ENCODE data around the gene VAMP4. TPM values are rescaled to one million over a fixed set of nuclear protein-coding genes. Genes with fewer than 3 reads are reported as not detected.

Gene VAMP4
- total and polyA plus RNA-seq, 2 experiments from 2014 or later: 7.3 to 7.4 TPM

DNA sequence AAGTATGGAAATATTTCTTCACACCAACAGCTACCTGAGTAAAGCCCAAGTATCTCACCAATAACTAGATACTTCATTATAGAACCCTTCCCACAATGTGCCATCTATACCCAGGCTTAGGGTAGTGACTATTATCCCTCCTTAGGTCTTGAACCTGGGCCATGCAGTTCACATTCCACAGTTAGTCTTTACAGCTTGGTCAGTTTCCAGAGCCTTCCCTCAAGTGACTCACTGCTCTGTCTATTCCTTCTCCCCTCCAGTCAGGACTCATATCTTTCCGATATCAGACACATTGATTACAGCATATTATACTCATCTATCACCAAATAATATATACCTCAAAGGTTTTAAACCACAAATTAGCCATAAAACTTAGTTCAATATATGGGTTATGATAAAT lies 23.6 kb downstream of the VAMP4 start:
- Histone ChIP-seq H3K9me2 (ENCODE audit: insufficient read depth) (no peaks in the 10 kb centered on the region), H3K36me3 (ENCODE audit: insufficient read depth) (no peaks in the 10 kb centered on the region), H3F3A (replicated peaks; ENCODE audit: low read depth) (no peaks in the 10 kb centered on the region), H3K4me1 (ENCODE audit: insufficient read depth) (no peaks in the 10 kb centered on the region), H3K27me3 (ENCODE audit: insufficient read depth) (no peaks in the 10 kb centered on the region), H3K4me3 (no peak overlapping the region), H3K79me2 (replicated peaks; ENCODE audit: insufficient read depth) (no peaks in the 10 kb centered on the region), H3K4me2 (no peak overlapping the region), H2AFZ (no peak overlapping the region), H3K27ac (ENCODE audit: low read depth) (no peak overlapping the region), H4K20me1 (replicated peaks; ENCODE audit: insufficient read depth) (no peaks in the 10 kb centered on the region)
- DNase-seq (ENCODE audit: low spot score): no peak
- H3K9me3 Mint-ChIP-seq: peaks cover 17% of the 10 kb centered on the region
- H3K27ac Mint-ChIP-seq: no peak overlapping the region
- no peaks in the 10 kb centered on the region for H3K27me3 Mint-ChIP-seq (ENCODE audit: insufficient read depth, low read depth, poor library complexity)
- ATAC-seq: no peak
- peaks cover 10% of the 10 kb centered on the region for H3K36me3 Mint-ChIP-seq (ENCODE audit: low read depth)
- no peaks in the 10 kb centered on the region for H3K4me1 Mint-ChIP-seq
- no peak overlapping the region for H3K4me3 Mint-ChIP-seq
- no peak for TF ChIP-seq ZNF331 (CRISPR knock-in tag; IDR thresholded peaks at IDR 0.05; ENCODE audit: low read depth)
- no peak for TF ChIP-seq ZNF114 (CRISPR knock-in tag; IDR thresholded peaks at IDR 0.05)
- no peak for TF ChIP-seq NANOG (IDR thresholded peaks at IDR 0.05; ENCODE audit: borderline replicate concordance)
- no peak for TF ChIP-seq EZH2phosphoT487 (IDR thresholded peaks at IDR 0.05; ENCODE audit: unreplicated experiment)
- TF ChIP-seq, protein P1, sequence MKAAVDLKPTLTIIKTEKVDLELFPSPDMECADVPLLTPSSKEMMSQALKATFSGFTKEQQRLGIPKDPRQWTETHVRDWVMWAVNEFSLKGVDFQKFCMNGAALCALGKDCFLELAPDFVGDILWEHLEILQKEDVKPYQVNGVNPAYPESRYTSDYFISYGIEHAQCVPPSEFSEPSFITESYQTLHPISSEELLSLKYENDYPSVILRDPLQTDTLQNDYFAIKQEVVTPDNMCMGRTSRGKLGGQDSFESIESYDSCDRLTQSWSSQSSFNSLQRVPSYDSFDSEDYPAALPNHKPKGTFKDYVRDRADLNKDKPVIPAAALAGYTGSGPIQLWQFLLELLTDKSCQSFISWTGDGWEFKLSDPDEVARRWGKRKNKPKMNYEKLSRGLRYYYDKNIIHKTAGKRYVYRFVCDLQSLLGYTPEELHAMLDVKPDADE (IDR thresholded peaks at IDR 0.05): no peak
- TF ChIP-seq POLR2AphosphoS5 (IDR thresholded peaks at IDR 0.05; ENCODE audit: low read depth): no peak
- TF ChIP-seq EZH2 (IDR thresholded peaks at IDR 0.05; ENCODE audit: low read depth, unreplicated experiment): no peak
- no peak for TF ChIP-seq JUNB (IDR thresholded peaks at IDR 0.05; ENCODE audit: unreplicated experiment)

- no peaks in the 10 kb centered on the region for H3F3A ChIP-seq (replicated peaks; ENCODE audit: low read depth)
- ATAC-seq: no peak
- TF ChIP-seq CREB1 (CRISPR knock-in tag; IDR thresholded peaks at IDR 0.05; ENCODE audit: low read depth) (no peak), EZH2 (IDR thresholded peaks at IDR 0.05; ENCODE audit: low read depth, unreplicated experiment) (no peak), NANOG (IDR thresholded peaks at IDR 0.05; ENCODE audit: borderline replicate concordance) (no peak)
- TF ChIP-seq, protein P2, sequence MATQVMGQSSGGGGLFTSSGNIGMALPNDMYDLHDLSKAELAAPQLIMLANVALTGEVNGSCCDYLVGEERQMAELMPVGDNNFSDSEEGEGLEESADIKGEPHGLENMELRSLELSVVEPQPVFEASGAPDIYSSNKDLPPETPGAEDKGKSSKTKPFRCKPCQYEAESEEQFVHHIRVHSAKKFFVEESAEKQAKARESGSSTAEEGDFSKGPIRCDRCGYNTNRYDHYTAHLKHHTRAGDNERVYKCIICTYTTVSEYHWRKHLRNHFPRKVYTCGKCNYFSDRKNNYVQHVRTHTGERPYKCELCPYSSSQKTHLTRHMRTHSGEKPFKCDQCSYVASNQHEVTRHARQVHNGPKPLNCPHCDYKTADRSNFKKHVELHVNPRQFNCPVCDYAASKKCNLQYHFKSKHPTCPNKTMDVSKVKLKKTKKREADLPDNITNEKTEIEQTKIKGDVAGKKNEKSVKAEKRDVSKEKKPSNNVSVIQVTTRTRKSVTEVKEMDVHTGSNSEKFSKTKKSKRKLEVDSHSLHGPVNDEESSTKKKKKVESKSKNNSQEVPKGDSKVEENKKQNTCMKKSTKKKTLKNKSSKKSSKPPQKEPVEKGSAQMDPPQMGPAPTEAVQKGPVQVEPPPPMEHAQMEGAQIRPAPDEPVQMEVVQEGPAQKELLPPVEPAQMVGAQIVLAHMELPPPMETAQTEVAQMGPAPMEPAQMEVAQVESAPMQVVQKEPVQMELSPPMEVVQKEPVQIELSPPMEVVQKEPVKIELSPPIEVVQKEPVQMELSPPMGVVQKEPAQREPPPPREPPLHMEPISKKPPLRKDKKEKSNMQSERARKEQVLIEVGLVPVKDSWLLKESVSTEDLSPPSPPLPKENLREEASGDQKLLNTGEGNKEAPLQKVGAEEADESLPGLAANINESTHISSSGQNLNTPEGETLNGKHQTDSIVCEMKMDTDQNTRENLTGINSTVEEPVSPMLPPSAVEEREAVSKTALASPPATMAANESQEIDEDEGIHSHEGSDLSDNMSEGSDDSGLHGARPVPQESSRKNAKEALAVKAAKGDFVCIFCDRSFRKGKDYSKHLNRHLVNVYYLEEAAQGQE (IDR thresholded peaks at IDR 0.05; ENCODE audit: unreplicated experiment): no peak
- Mint-ChIP-seq H3K4me1 (no peaks in the 10 kb centered on the region), H3K27ac (no peak overlapping the region), H3K27me3 (ENCODE audit: insufficient read depth, low read depth, poor library complexity) (no peaks in the 10 kb centered on the region), H3K4me3 (no peak overlapping the region), H3K36me3 (ENCODE audit: low read depth) (no peaks in the 10 kb centered on the region), H3K9me3 (peaks cover 7% of the 10 kb centered on the region; the same call in 1 of the 3 replicates)
- H3K79me2 ChIP-seq (replicated peaks; ENCODE audit: insufficient read depth): no peaks in the 10 kb centered on the region
- H3K9me2 ChIP-seq (ENCODE audit: insufficient read depth): no peaks in the 10 kb centered on the region
- no peak overlapping the region for H3K27ac ChIP-seq (ENCODE audit: low read depth)
- no peak overlapping the region for H2AFZ ChIP-seq
- H3K4me2 ChIP-seq: no peak overlapping the region
- no peak for DNase-seq (ENCODE audit: low spot score)
- no peaks in the 10 kb centered on the region for H3K27me3 ChIP-seq (ENCODE audit: insufficient read depth)
- H4K20me1 ChIP-seq (replicated peaks; ENCODE audit: insufficient read depth): no peaks in the 10 kb centered on the region
- no peak overlapping the region for H3K4me3 ChIP-seq
- no peaks in the 10 kb centered on the region for H3K4me1 ChIP-seq (ENCODE audit: insufficient read depth)
- no peaks in the 10 kb centered on the region for H3K36me3 ChIP-seq (ENCODE audit: insufficient read depth)
Observed at GRCh38 chr1:171717062-171717718, 24.7 kb downstream of the VAMP4 start.

Measured in GM23338 (cell line).